ENCODE data around the gene PTPRB. TPM values are rescaled to one million over a fixed set of nuclear protein-coding genes. Genes with fewer than 3 reads are reported as not detected.

PTPRB gene
- total and polyA plus RNA-seq, 8 donors: 2.2 to 5.5 (median 4.4) TPM

- Histone ChIP-seq H3K27ac (no peak overlapping the region), H3K36me3 (no peaks in the 10 kb centered on the region), H3K4me1 (no peaks in the 10 kb centered on the region)
These were observed 60.6 kb downstream of the PTPRB start for GRCh38 chr12:70576341-70577282.

GRCh38 chr12:70571705-70572268 is 65.4 kb downstream of the PTPRB start:
- ATAC-seq: no peak
- TF ChIP-seq CTCF (IDR thresholded peaks at IDR 0.05): no peak
- Histone ChIP-seq H3K27ac (no peak overlapping the region), H3K4me1 (no peaks in the 10 kb centered on the region), H3K27me3 (no peaks in the 10 kb centered on the region), H3K9me3 (no peaks in the 10 kb centered on the region), H3K36me3 (no peaks in the 10 kb centered on the region), H3K4me3 (no peak overlapping the region)
- 28 to 30% methylated on average over 3 of the region's 3 CpGs for WGBS, 2 donors
- no peak for DNase-seq
- FAIRE-seq: no peak
- intact Hi-C loops (cut with DNase I): loop anchor here in 1 of 3 donors (10.0 kb wide), 1 partner anchor 687 kb away; no protein-coding TSS in a partner anchor

More at GRCh38 chr12:70576341-70577282, 60.6 kb downstream of the PTPRB start:
- WGBS, 2 donors: 43 to 54% methylated on average over 18 to 19 of the region's 19 CpGs
- Histone ChIP-seq H3K9me3 (no peaks in the 10 kb centered on the region), H3K4me3 (no peak overlapping the region), H3K27me3 (no peaks in the 10 kb centered on the region)
- peak; percentile 35 to 73 (median 52) for TF ChIP-seq CTCF (IDR thresholded peaks at IDR 0.05)
- intact Hi-C loops (cut with DNase I): loop anchor here in 2 of 3 donors (5.0 to 10.0 kb wide), 2 partner anchors 674 to 692 kb away; no protein-coding TSS in a partner anchor
- FAIRE-seq (peak; percentile 94), ATAC-seq (peak in 3 of 4 donors; percentile 86 to 89 (median 88)), DNase-seq (no peak)

DNA sequence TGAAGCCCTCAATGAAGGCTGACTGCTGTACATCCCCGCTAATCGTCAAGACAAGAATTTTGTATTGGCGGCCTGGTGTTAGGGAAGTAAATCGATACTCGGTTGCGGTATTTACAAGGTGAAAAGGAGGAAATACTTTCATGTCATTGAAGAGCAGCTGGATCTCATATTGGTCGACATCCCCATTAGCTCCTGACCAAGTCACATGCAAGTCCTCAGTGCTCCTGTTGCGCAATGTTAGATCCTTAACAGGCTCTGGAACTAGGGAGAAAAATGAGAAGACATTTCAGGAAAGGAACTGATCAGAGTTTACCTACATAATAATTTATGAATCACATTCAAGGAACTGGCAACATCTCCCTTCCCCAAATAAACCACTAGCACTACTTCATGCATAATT is 66.2 kb downstream of the PTPRB start:
- Histone ChIP-seq H3K4me1 (no peaks in the 10 kb centered on the region), H3K27me3 (no peaks in the 10 kb centered on the region), H3K27ac (no peak overlapping the region), H3K9me3 (no peaks in the 10 kb centered on the region), H3K36me3 (no peaks in the 10 kb centered on the region), H3K4me3 (no peak overlapping the region)
- intact Hi-C loops (cut with DNase I): loop anchor here in 1 of 3 donors (10.0 kb wide), 1 partner anchor 686 kb away; no protein-coding TSS in a partner anchor
- DNase-seq: no peak
- WGBS, 2 donors: 83 to 90% methylated on average over 8 of the region's 8 CpGs
- no peak for ATAC-seq
- TF ChIP-seq CTCF (IDR thresholded peaks at IDR 0.05): no peak
- no peak for FAIRE-seq

- Histone ChIP-seq H3K4me3 (no peak overlapping the region), H3K36me3 (no peaks in the 10 kb centered on the region), H3K27ac (no peak overlapping the region), H3K9me3 (no peaks in the 10 kb centered on the region), H3K4me1 (no peaks in the 10 kb centered on the region), H3K27me3 (no peaks in the 10 kb centered on the region)
- intact Hi-C loops (cut with DNase I): no loop called here
- WGBS, 2 donors: 67 to 70% methylated on average over 4 of the region's 4 CpGs
- ATAC-seq (no peak), FAIRE-seq (no peak), DNase-seq (no peak)
- TF ChIP-seq CTCF (IDR thresholded peaks at IDR 0.05): no peak
These were observed 75.7 kb downstream of the PTPRB start for GRCh38 chr12:70561550-70561949.
